Brain microvascular endothelial cell (primary cell): ENCODE data around the gene MRPL17.
"Not testable (repeated sequence)": the region's sequence is repeated elsewhere in the genome, so short reads cannot be mapped to it uniquely, and the experiment has no call there.

Experiments used
- DNase-seq: peaks from one replicate; pipeline ENCODE4 v3.0.0-alpha.2; 2020
- H3K27ac ChIP-seq: fragments of 250-450 bp; sonication (Bioruptor Pico); 2 replicates; pipeline ENCODE4 v1.5.1; 2020; ENCODE audit warnings: mild to moderate bottlenecking, moderate library complexity
- H3K27me3 ChIP-seq: fragments of 250-450 bp; sonication (Bioruptor Pico); replicated peaks from 2 replicates; pipeline ENCODE4 v1.5.1; 2020; ENCODE audit warnings: mild to moderate bottlenecking
- H3K36me3 ChIP-seq: fragments of 250-450 bp; sonication (Bioruptor Pico); replicated peaks from 2 replicates; pipeline ENCODE4 v1.5.1; 2020; ENCODE audit warnings: mild to moderate bottlenecking
- H3K4me3 ChIP-seq: 2 replicates; pipeline ENCODE4 v1.5.1; 2011; ENCODE audit warnings: low read depth, mild to moderate bottlenecking, control low read depth, low read length, moderate library complexity
- in situ Hi-C: cut with HindIII; loops from 2 replicates; pipeline ENCODE4 v1.10.0; 2017; ENCODE audit warnings: low sequenced_read_pairs, low pct_ligation_motif_present
- TF ChIP-seq, protein P1 (sequence below): IDR thresholded peaks from 2 replicates; pipeline ENCODE4 v1.5.1; 2011; ENCODE audit warnings: low read depth, mild to moderate bottlenecking, moderate library complexity, low read length, control low read depth, inconsistent platforms; ENCODE audit errors: missing control alignments

MRPL17 gene

DNA sequence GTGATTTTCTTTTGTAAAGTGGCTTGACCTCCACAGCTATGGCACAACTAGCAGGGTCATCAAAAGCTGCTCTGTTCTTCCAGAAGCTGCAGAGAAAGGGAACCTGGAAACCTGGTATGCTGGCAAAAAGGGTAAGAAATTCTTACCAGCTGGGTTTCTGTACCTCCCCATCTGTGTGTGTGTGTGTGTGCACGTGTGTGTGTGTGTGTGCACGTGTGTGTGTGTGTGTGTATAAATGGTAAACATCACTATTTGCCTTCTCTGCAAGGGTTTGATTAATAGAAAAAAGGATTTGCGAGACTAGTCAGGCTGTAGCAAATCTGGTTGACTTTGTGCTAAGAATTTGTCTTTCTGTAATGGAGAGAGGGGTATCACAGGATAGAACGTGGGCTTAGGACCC is 4.7 kb upstream of the MRPL17 start:
- Histone ChIP-seq H3K4me3 (no peak overlapping the region), H3K27me3 (no peaks in the 10 kb centered on the region), H3K36me3 (no peaks in the 10 kb centered on the region), H3K27ac (no peak overlapping the region)
- in situ Hi-C loops = no loop called here
- no peak for DNase-seq
- TF ChIP-seq, protein P1, sequence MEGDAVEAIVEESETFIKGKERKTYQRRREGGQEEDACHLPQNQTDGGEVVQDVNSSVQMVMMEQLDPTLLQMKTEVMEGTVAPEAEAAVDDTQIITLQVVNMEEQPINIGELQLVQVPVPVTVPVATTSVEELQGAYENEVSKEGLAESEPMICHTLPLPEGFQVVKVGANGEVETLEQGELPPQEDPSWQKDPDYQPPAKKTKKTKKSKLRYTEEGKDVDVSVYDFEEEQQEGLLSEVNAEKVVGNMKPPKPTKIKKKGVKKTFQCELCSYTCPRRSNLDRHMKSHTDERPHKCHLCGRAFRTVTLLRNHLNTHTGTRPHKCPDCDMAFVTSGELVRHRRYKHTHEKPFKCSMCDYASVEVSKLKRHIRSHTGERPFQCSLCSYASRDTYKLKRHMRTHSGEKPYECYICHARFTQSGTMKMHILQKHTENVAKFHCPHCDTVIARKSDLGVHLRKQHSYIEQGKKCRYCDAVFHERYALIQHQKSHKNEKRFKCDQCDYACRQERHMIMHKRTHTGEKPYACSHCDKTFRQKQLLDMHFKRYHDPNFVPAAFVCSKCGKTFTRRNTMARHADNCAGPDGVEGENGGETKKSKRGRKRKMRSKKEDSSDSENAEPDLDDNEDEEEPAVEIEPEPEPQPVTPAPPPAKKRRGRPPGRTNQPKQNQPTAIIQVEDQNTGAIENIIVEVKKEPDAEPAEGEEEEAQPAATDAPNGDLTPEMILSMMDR = no peak

DNA sequence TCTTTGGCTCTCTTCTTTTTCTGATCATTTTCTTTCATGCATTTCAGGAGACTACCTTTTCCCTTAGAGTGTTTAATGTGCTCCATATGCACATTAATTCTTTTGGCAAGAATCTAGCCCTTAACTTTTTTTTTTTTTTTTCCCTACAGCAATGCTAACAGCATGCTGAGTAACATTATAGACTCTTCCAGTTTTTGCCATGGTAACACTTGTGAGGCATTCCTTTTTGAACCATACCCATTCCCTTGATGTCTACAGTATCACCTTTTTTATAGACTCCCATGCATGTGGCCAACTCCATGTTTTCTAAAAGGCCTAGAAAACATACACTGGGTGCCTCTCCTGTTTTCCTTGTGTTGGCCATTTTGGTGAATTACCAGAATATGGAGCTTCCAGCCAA is 2.9 kb upstream of the MRPL17 start:
- Histone ChIP-seq H3K4me3 (no peak overlapping the region), H3K27ac (no peak overlapping the region), H3K27me3 (no peaks in the 10 kb centered on the region), H3K36me3 (peaks cover 8% of the 10 kb centered on the region)
- no peak for DNase-seq
- in situ Hi-C loops = no loop called here
- TF ChIP-seq, protein P1 = no peak

DNA sequence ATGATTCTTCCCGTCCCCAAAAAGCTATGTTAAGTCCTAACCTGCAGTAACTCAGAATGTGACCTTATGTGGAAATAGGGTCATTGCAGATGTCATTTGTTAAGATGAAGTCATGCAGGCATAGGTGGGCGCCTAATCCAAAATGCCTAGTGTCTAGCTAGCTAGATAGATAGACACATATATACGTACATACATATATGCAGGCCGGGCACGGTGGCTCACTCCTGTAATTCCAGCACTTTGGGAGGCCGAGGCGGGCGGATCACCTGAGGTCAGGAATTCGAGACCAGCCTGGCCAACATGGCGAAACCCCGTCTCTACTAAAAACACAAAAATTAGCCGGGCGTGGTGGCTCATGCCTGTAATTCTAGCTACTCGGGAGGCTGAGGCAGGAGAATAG is 928 bp upstream of the MRPL17 start:
- H3K27me3 ChIP-seq, H3K4me3 ChIP-seq, in situ Hi-C loops, DNase-seq, H3K27ac ChIP-seq: not testable (repeated sequence)
- peaks cover 20% of the 10 kb centered on the region for H3K36me3 ChIP-seq

DNA sequence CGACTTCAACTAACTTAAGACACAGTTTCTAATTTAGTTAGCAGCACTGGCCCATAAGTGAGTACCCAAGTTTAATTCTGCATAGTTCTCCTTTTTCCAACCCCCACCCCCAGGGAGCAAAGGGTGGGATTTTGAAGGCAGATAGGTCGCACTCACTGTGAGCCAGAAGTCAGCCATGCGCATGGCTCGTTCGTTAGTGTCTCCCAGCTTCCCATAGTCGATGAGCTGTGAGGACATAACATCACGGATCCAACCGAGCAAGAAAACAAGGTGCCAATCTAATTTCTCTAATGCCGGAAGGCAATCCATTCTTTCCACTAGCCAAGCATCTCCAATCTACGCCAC is 577 bp downstream of the MRPL17 start:
- TF ChIP-seq, protein P1 = no peak
- H3K4me3 ChIP-seq = peak overlapping the region; percentile 99
- in situ Hi-C loops = no loop called here

DNA sequence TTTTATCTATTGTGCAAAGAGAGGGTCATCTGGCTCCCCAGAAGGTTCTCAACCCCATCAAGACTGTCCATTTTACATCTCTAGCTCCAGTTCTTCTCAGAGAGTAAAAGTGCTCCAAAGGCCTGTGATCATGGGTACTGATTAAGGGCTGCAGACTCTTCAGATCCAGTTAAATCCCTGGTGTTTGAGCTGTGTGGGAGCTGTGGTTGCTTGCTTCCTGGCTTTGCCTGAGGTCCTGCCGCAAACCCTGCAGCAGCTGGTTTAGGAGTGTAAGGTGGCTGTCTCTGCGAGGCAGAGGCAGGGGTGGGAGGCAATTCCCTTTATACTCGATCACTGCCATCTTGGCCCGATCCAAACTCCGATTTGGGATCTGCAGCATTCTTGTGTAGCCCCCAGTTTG is 1.2 kb downstream of the MRPL17 start:
- in situ Hi-C loops = no loop called here
- TF ChIP-seq, protein P1 = no peak
- peaks cover 20% of the 10 kb centered on the region for H3K36me3 ChIP-seq
- H3K27me3 ChIP-seq = no peaks in the 10 kb centered on the region
- DNase-seq = peak; percentile 15
- no peak overlapping the region for H3K27ac ChIP-seq
- peak overlapping the region; percentile 99 for H3K4me3 ChIP-seq

More for the DNA sequence above, 577 bp downstream of the MRPL17 start:
- H3K27ac ChIP-seq = peak overlapping the region; percentile 32
- H3K36me3 ChIP-seq = peaks cover 20% of the 10 kb centered on the region
- no peaks in the 10 kb centered on the region for H3K27me3 ChIP-seq
- no peak for DNase-seq

DNA sequence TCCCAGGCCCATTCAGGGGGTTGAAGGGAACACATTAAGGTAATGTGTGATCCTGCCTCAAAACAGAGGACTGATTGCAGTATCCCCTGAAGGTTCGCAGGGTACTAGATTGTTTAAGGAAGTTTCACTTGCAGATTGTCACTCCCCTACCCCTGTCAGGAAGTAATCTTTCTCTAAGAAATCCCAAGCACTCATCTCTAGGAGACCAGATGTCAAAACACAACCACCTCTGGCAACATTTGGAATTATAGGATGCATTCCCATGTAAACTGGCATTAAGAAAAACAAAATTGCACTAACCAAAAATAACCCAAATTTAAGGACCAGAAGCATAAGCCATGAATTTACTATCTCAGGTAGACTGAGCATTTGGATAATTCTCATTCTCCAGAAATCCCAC is 1.6 kb downstream of the MRPL17 start:
- Histone ChIP-seq H3K36me3 (peaks cover 20% of the 10 kb centered on the region), H3K27me3 (no peaks in the 10 kb centered on the region), H3K27ac (no peak overlapping the region), H3K4me3 (peak overlapping the region; percentile 99)
- no peak for DNase-seq
- TF ChIP-seq, protein P1 = no peak
- in situ Hi-C loops = no loop called here
